Activated CD4-positive, alpha-beta memory T cell treated with anti-CD3 and anti-CD28 coated beads, Interleukin-2, amount 10 ng/mL, durations not matched to agents 7 days and 5 days (primary cell): Measurements from ENCODE around the gene ITGBL1. TPM values are rescaled to one million over a fixed set of nuclear protein-coding genes. Genes with fewer than 3 reads are reported as not detected.

Source experiments
- CTCF ChIA-PET: fragments of 350-600 bp; sonication (Branson Sonifier 250); formaldehyde crosslinking; loops from one replicate; lab custom pipeline; 2021; ENCODE audit warnings: antibody characterized with exemption, inconsistent platforms; lab: Charles Lee
- POLR2A ChIA-PET: fragments of 350-600 bp; sonication (Branson Sonifier 250); formaldehyde crosslinking; loops from one replicate; lab custom pipeline; 2021; ENCODE audit warnings: antibody characterized with exemption; lab: Charles Lee
- DNase-seq: peaks from one replicate; pipeline ENCODE4 v3.0.0-alpha.2; 2020
- H3K27ac Mint-ChIP-seq: one replicate; pipeline ENCODE4 v1.8.0; 2021; ENCODE audit warnings: mild to moderate bottlenecking, mixed read lengths
- H3K27me3 Mint-ChIP-seq: one replicate; pipeline ENCODE4 v1.8.0; 2021; ENCODE audit warnings: mixed read lengths
- H3K36me3 Mint-ChIP-seq: one replicate; pipeline ENCODE4 v1.8.0; 2021; ENCODE audit warnings: low read depth, mixed read lengths
- H3K4me1 Mint-ChIP-seq: one replicate; pipeline ENCODE4 v1.8.0; 2021; ENCODE audit warnings: mixed read lengths
- H3K4me3 Mint-ChIP-seq: one replicate; pipeline ENCODE4 v1.8.0; 2021; ENCODE audit warnings: mild to moderate bottlenecking, mixed read lengths
- H3K9me3 Mint-ChIP-seq: one replicate; pipeline ENCODE4 v1.8.0; 2021; ENCODE audit warnings: mixed read lengths
- total RNA-seq, 2 experiments: library from RNA; stranded (reverse); gene quantifications; one replicate each; pipeline ENCODE4 v1.2.3, GENCODE V29; 2021

ITGBL1 gene, protein sequence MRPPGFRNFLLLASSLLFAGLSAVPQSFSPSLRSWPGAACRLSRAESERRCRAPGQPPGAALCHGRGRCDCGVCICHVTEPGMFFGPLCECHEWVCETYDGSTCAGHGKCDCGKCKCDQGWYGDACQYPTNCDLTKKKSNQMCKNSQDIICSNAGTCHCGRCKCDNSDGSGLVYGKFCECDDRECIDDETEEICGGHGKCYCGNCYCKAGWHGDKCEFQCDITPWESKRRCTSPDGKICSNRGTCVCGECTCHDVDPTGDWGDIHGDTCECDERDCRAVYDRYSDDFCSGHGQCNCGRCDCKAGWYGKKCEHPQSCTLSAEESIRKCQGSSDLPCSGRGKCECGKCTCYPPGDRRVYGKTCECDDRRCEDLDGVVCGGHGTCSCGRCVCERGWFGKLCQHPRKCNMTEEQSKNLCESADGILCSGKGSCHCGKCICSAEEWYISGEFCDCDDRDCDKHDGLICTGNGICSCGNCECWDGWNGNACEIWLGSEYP
- not detected for total RNA-seq

DNA sequence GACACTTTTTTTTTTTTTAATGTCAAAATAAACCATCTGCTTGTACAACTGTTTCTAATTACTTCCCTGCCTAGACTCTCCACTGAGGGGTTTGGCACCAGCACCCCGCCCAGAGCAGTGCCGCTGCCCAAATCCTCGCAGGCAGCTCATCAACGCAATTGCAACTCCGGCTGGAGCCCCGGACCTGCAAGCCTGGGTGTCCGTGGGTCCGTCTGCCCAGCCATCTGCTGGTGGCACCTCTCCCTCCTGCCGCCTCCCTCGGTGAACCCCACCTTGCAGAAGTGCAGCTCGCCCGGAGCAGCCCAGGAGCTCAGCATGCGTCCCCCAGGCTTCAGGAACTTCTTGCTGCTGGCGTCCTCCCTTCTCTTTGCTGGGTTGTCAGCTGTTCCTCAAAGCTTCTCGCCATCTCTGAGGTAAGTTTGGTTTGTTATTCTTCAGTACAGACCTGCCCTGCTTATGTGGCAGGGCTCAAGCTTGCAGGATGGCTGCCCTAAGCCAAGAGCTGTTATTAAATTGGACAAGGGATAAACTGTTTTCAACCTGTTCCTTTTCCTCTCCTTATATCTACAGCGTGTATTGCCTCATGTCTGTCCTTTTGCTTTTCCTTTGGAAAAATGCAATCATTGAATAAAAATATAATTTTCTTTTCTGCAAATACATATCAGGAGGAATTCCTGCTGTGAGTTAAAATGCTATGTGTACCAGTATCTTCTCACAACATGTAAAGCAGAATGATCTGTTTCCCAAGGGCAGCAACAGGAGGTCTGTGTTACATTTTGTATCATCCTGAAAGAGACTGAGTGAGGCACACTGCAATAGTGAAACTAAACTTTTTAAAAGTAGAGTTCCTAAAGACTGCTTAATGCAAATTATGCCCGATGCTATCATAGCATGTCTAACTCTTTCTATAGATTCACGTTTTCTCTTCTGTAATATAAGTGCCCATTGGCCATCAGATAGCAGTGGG is at the start of gene ITGBL1:
ITGBL1 (plus strand) TSS at position 157 of the 967 bp plus-strand sequence; CDS start at position 316, 159 bp downstream.
- DNase-seq, result no peak
- H3K4me1 Mint-ChIP-seq, result peaks cover 6% of the 10 kb centered on the region
- ChIA-PET CTCF (interaction anchor here (0.6 kb wide), 1 partner anchor 354 kb away, joined by 3 read pairs; no protein-coding TSS in a partner anchor), POLR2A (no interaction called here)
- H3K9me3 Mint-ChIP-seq, result no peaks in the 10 kb centered on the region
- no peak within 1 kb of the TSS for H3K4me3 Mint-ChIP-seq
- no peaks in the 10 kb centered on the region for H3K36me3 Mint-ChIP-seq
- H3K27ac Mint-ChIP-seq, result no peak within 1 kb of the TSS
- H3K27me3 Mint-ChIP-seq, result peaks cover 12% of the 10 kb centered on the region

GRCh38 chr13:101406791-101407190 is 45.7 kb upstream of the ITGBL1 start:
- CTCF ChIA-PET, result no interaction called here
- no peaks in the 10 kb centered on the region for H3K36me3 Mint-ChIP-seq

GRCh38 chr13:101408154-101408553 is 44.3 kb upstream of the ITGBL1 start:
- H3K27me3 Mint-ChIP-seq, result peaks cover 22% of the 10 kb centered on the region
- H3K9me3 Mint-ChIP-seq, result no peaks in the 10 kb centered on the region
- H3K4me3 Mint-ChIP-seq, result no peak overlapping the region
- no peak overlapping the region for H3K27ac Mint-ChIP-seq
- ChIA-PET POLR2A (no interaction called here), CTCF (no interaction called here)
- no peaks in the 10 kb centered on the region for H3K36me3 Mint-ChIP-seq
- DNase-seq, result no peak
- H3K4me1 Mint-ChIP-seq, result peaks cover 6% of the 10 kb centered on the region

More at GRCh38 chr13:101406791-101407190, 45.7 kb upstream of the ITGBL1 start:
- Mint-ChIP-seq H3K27ac (no peak overlapping the region), H3K4me3 (no peak overlapping the region), H3K4me1 (peaks cover 6% of the 10 kb centered on the region), H3K9me3 (no peaks in the 10 kb centered on the region), H3K27me3 (peaks cover 19% of the 10 kb centered on the region)
- POLR2A ChIA-PET, result no interaction called here
- DNase-seq, result no peak

GRCh38 chr13:101408992-101409656 is 43.4 kb upstream of the ITGBL1 start:
- ChIA-PET CTCF (no interaction called here), POLR2A (no interaction called here)
- Mint-ChIP-seq H3K27ac (no peak overlapping the region), H3K9me3 (no peaks in the 10 kb centered on the region), H3K36me3 (no peaks in the 10 kb centered on the region), H3K4me3 (no peak overlapping the region), H3K27me3 (peaks cover 21% of the 10 kb centered on the region), H3K4me1 (peaks cover 6% of the 10 kb centered on the region)
- DNase-seq, result no peak

- Mint-ChIP-seq H3K4me1 (no peaks in the 10 kb centered on the region), H3K9me3 (no peaks in the 10 kb centered on the region), H3K27ac (no peak overlapping the region), H3K4me3 (no peak overlapping the region), H3K27me3 (peaks cover 37% of the 10 kb centered on the region), H3K36me3 (no peaks in the 10 kb centered on the region)
- POLR2A ChIA-PET, result no interaction called here
- no peak for DNase-seq
- CTCF ChIA-PET, result no interaction called here
Measured at GRCh38 chr13:101412076-101412475, 40.4 kb upstream of the ITGBL1 start.

- no peak overlapping the region for H3K27ac Mint-ChIP-seq
- CTCF ChIA-PET, result no interaction called here
- no peak for DNase-seq
- POLR2A ChIA-PET, result no interaction called here
- H3K9me3 Mint-ChIP-seq, result no peaks in the 10 kb centered on the region
- peaks cover 39% of the 10 kb centered on the region for H3K27me3 Mint-ChIP-seq
- H3K36me3 Mint-ChIP-seq, result no peaks in the 10 kb centered on the region
- no peak overlapping the region for H3K4me3 Mint-ChIP-seq
- H3K4me1 Mint-ChIP-seq, result no peaks in the 10 kb centered on the region
Measured at GRCh38 chr13:101415358-101416174, 36.9 kb upstream of the ITGBL1 start.

- ChIA-PET CTCF (no interaction called here), POLR2A (no interaction called here)
- H3K36me3 Mint-ChIP-seq, result no peaks in the 10 kb centered on the region
- H3K27ac Mint-ChIP-seq, result no peak within 1 kb of the TSS
- no peaks in the 10 kb centered on the region for H3K4me1 Mint-ChIP-seq
- DNase-seq, result no peak
- no peak within 1 kb of the TSS for H3K4me3 Mint-ChIP-seq
- H3K27me3 Mint-ChIP-seq, result peaks cover 36% of the 10 kb centered on the region
- H3K9me3 Mint-ChIP-seq, result no peaks in the 10 kb centered on the region
Measured at GRCh38 chr13:101416181-101417042, 36.1 kb upstream of the ITGBL1 start, which contains the start of gene NALCN. Gene NALCN, minus strand, starts transcription at chr13:101416508. Its CDS starts 17,382 bp downstream, at chr13:101399126.

GRCh38 chr13:101417043-101417406 is 35.5 kb upstream of the ITGBL1 start:
- Mint-ChIP-seq H3K4me3 (no peak overlapping the region), H3K36me3 (no peaks in the 10 kb centered on the region), H3K27me3 (peaks cover 36% of the 10 kb centered on the region), H3K9me3 (no peaks in the 10 kb centered on the region), H3K27ac (no peak overlapping the region), H3K4me1 (no peaks in the 10 kb centered on the region)
- no peak for DNase-seq
- ChIA-PET CTCF (no interaction called here), POLR2A (no interaction called here)

DNA sequence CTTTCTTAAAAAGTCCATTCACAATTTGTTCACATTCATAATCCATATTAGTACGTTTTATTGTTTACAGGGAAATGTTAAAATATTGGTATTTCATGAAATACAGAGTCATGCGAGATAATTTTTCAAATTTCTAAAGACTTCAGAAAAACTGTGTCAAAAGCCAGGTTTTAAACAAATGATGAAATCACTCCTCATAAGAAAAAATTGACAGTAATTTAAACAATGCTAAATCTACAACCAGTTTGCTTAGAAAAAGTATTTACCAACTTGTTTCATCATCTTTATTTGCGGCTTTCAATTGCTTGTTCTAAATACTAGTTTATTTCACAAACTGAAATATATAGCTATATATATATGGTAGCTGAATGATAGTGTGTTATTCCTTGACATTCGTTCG is 35.0 kb upstream of the ITGBL1 start:
- Mint-ChIP-seq H3K9me3 (no peaks in the 10 kb centered on the region), H3K36me3 (no peaks in the 10 kb centered on the region), H3K4me1 (no peaks in the 10 kb centered on the region), H3K27me3 (peaks cover 34% of the 10 kb centered on the region), H3K4me3 (no peak overlapping the region), H3K27ac (no peak overlapping the region)
- no peak for DNase-seq
- POLR2A ChIA-PET, result no interaction called here
- CTCF ChIA-PET, result no interaction called here

- Mint-ChIP-seq H3K9me3 (no peaks in the 10 kb centered on the region), H3K36me3 (no peaks in the 10 kb centered on the region), H3K27me3 (peaks cover 4% of the 10 kb centered on the region), H3K4me1 (no peaks in the 10 kb centered on the region), H3K27ac (no peak overlapping the region), H3K4me3 (no peak overlapping the region)
- ChIA-PET CTCF (no interaction called here), POLR2A (no interaction called here)
- DNase-seq, result no peak
Measured at GRCh38 chr13:101423872-101424271, 28.6 kb upstream of the ITGBL1 start.

DNA sequence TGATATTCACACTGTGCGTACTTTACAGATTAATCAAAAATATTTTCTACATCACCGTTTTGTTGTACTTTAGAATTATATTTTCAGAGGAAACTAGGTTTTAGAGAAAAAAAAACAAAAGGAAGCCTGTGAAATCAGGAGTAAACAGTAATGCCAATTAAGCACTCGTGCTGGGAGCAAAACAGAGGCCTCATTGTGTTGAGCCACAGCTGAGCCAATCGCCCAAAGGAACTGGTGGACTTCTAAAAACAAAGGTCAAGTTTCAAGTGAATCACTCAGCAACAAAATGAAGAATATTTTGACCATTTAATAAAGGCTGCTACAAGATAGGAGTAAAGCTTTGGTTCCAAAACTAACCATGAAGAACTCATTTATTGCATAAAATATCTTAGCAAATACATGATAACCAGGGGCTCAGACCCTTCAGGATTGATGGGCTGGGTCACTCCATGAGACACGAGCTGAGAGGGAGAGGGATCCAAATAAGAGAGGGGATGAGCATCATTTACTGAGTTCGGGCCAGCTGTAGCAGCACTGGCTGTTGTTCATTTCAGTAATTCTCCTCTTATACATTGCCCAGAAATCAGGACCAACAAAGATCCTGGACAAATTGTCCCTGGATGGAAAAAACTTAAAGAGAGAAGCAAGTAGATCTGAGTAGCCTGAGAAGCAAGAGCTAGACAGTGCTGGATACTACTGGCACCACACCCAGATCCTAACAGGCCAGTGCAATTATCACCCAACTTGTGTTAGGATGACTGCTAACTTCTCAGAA is 27.9 kb upstream of the ITGBL1 start:
- H3K27ac Mint-ChIP-seq, result no peak overlapping the region
- H3K4me3 Mint-ChIP-seq, result no peak overlapping the region
- H3K9me3 Mint-ChIP-seq, result no peaks in the 10 kb centered on the region
- DNase-seq, result no peak
- H3K27me3 Mint-ChIP-seq, result peaks cover 1% of the 10 kb centered on the region
- CTCF ChIA-PET, result no interaction called here
- H3K36me3 Mint-ChIP-seq, result no peaks in the 10 kb centered on the region
- no peaks in the 10 kb centered on the region for H3K4me1 Mint-ChIP-seq
- POLR2A ChIA-PET, result no interaction called here
